ENCODE measurements around the gene EML1.

EML1 gene

DNA sequence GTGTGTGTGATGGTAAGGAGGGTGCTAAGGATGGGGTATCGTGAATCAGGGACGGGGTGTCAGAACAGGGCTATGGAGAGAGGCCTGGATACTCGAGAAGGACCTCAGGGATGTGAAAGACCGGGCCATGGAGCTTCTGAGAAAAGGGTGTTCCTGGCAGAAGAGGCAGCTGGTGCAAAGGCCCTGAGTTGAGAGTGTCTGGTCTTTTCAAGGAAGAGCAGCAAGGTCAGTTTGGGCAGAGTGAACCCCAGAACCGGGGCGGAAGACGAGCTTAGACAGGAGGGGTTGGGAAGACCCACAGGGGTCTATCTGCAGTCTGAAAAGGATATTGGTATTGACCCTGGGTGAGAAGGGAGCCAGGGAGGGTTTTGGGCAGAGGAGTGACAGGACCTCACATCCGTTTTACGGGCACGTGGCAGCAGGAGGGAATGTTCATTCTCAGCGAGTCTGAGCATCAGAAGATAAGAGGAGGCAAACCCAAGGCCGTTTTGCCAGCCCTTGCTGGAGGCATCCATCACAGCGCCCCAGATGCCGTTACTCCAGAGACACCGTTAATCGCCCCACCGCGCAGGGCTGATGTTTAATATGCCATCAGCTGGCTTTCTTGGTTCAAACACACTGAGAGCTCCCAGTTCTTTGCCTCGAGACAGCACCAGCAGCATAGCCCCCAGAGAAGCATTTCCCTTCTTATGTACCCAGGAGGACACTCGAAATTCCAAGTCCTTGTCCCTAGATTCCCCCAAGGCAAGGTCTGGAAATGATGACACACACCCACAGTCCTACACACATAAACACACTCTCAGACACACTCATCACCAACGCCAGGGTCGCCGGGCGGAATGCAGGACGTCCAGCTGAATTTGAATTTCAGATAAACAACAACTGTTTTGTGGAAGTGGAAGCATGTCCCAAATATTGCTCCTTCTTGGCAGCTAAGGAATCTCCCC, 41.4 kb upstream of the EML1 start:
- no peak overlapping the region for H3K4me3 ChIP-seq (ENCODE audit: low read depth, low read length)
- DNase-seq (ENCODE audit: low read depth) = no peak
- TF ChIP-seq POLR2A (IDR thresholded peaks at IDR 0.05; ENCODE audit: extremely low read depth, insufficient read length) (no peak), MYC (IDR thresholded peaks at IDR 0.05; ENCODE audit: low read depth, low read length) (no peak)
- TF ChIP-seq, protein P1, sequence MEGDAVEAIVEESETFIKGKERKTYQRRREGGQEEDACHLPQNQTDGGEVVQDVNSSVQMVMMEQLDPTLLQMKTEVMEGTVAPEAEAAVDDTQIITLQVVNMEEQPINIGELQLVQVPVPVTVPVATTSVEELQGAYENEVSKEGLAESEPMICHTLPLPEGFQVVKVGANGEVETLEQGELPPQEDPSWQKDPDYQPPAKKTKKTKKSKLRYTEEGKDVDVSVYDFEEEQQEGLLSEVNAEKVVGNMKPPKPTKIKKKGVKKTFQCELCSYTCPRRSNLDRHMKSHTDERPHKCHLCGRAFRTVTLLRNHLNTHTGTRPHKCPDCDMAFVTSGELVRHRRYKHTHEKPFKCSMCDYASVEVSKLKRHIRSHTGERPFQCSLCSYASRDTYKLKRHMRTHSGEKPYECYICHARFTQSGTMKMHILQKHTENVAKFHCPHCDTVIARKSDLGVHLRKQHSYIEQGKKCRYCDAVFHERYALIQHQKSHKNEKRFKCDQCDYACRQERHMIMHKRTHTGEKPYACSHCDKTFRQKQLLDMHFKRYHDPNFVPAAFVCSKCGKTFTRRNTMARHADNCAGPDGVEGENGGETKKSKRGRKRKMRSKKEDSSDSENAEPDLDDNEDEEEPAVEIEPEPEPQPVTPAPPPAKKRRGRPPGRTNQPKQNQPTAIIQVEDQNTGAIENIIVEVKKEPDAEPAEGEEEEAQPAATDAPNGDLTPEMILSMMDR (IDR thresholded peaks at IDR 0.05; ENCODE audit: low read depth, low read length) = no peak
- TF ChIP-seq, protein P2, sequence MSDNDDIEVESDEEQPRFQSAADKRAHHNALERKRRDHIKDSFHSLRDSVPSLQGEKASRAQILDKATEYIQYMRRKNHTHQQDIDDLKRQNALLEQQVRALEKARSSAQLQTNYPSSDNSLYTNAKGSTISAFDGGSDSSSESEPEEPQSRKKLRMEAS (IDR thresholded peaks at IDR 0.05; ENCODE audit: low read depth, low read length) = no peak

DNA sequence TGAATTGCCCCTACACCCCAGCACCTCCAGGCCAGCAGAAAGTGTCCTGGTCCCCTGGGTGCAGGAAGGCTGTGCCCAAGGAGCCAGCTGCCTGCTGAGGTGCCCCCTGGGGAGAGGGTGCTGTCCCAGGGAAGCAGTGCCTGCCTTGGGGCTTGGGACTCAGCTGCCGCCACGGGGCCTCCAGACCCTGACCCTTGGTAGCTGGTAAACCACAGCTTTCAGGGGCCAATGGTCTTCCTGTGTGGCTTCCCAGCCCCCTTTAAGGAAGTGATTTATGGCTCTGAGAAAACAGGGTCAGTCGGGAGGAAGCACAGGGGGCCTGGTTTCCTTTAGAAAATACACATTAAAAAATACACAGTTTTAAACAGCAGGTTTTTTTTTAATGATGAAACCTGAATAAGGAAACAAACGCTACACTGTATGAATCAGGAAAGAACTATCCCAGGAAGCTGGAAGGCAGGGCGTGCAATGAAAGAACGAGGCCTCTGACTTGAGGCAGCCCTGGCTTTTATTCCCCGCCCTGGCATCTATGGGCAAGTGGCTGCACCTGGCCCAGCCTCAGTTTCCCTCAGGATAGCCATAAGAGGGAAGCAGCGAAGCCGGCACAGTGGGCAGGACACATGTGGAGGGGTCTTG, 40.6 kb upstream of the EML1 start:
- H3K4me3 ChIP-seq (ENCODE audit: low read depth, low read length) = no peak overlapping the region
- DNase-seq (ENCODE audit: low read depth) = peak; percentile 59
- TF ChIP-seq, protein P1 (IDR thresholded peaks at IDR 0.05; ENCODE audit: low read depth, low read length) = no peak
- TF ChIP-seq MYC (IDR thresholded peaks at IDR 0.05; ENCODE audit: low read depth, low read length) = no peak
- TF ChIP-seq POLR2A (IDR thresholded peaks at IDR 0.05; ENCODE audit: extremely low read depth, insufficient read length) = no peak
- TF ChIP-seq, protein P2 (IDR thresholded peaks at IDR 0.05; ENCODE audit: low read depth, low read length) = no peak

DNA sequence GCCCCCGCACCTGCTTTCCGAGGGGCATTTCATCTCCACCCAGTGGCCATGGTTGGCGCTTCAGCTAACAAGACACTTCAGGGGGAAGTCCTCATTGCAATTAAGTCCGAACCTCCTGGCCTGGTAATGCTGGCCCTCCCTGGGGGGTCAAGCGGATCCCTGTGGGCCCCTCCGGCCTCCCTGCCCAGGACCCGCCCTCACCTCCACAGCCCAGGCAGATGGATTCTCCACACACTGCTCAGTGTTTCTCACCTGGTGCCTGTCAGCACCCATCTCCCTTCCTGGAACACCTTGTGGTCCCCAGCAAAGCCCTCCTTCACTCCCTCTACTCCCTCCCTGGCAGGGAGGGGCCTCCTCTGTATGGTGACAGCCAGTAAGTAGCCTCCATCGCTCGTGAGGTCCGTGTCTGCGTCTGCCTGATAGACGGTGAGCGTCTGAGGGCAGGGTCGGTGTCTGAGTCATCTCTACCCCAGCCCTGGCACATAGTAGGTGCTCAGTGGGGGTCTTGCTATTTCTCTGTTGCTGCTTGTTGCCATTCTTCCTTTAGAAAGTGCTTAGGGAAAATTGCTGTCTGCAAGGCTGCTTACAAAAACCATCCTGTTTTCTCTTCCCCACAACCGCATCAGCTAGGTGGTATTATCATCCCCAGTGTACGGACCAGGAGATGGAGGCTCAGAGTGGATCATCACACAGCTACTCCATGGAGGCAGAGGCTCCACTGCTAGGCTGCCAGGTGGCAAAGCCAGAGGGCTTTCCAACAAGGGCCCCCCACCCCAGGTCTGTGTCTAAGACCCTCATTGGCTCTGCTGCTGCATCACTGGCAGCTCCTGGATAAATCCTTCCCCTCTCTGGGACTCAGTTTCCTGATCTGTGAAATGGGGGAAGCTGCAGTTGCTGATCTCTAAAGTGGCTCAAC, 39.7 kb upstream of the EML1 start:
- TF ChIP-seq, protein P1 (IDR thresholded peaks at IDR 0.05; ENCODE audit: low read depth, low read length) = no peak
- TF ChIP-seq MYC (IDR thresholded peaks at IDR 0.05; ENCODE audit: low read depth, low read length) (no peak), POLR2A (IDR thresholded peaks at IDR 0.05; ENCODE audit: extremely low read depth, insufficient read length) (no peak)
- TF ChIP-seq, protein P2 (IDR thresholded peaks at IDR 0.05; ENCODE audit: low read depth, low read length) = no peak
- H3K4me3 ChIP-seq (ENCODE audit: low read depth, low read length) = no peak overlapping the region
- DNase-seq (ENCODE audit: low read depth) = no peak

DNA sequence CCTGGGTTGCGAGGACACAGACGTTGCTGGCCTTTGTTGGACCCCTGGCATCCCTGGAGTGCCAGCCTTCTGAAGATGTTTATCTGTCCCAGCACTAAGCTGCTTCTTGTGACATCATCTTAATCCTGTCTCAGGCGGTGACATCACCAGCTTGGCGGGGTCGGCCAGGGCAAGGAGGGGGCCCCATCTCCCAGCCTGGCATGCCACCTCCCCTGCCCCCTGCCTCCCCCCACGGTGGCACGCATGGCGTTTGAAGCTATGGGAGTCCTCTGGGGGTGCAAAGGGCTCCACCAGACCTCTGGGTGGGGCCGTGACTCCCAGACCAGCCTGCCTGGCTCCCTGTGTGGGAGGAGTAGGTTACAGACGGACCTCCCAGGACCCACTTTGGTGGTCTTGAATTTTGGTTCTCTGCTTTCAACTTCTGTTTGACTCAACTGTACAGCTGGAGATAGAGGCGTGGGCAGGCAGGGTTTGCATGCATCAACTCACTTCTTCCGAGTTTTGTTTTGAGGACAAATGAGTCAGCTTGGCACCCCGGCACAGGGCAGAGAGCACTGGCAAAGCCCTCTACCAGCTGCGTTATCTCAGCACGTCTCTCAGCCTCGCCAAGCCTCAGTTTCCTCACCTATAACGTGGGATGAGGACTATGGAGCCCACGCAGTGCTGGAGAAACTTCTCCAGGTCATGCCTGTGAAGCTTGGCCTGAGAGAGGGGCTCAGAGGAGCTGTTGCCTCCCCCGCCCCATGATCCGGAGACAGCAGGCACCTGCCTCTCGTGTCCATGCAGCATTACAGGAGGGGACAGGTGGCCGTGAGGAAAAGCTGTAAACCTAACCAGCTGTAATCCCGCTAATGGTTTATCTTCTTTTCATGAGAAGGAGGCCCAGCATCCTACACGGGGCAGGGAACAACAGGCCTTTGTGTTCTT, 38.8 kb upstream of the EML1 start:
- H3K4me3 ChIP-seq (ENCODE audit: low read depth, low read length) = no peak overlapping the region
- TF ChIP-seq MYC (IDR thresholded peaks at IDR 0.05; ENCODE audit: low read depth, low read length) = no peak
- TF ChIP-seq POLR2A (IDR thresholded peaks at IDR 0.05; ENCODE audit: extremely low read depth, insufficient read length) = no peak
- TF ChIP-seq, protein P1 (IDR thresholded peaks at IDR 0.05; ENCODE audit: low read depth, low read length) = no peak
- TF ChIP-seq, protein P2 (IDR thresholded peaks at IDR 0.05; ENCODE audit: low read depth, low read length) = no peak
- DNase-seq (ENCODE audit: low read depth) = no peak

Data from NB4 (cell line).